GM18951 (cell line): ENCODE results near the gene TRIM7.
"Not testable (repeated sequence)": the region's sequence is repeated elsewhere in the genome, so short reads cannot be mapped to it uniquely, and the experiment has no call there.

ENCODE experiments used
- POLR2A ChIP-seq: IDR thresholded peaks from 4 replicates; pipeline ENCODE4 v1.6.1; 2011; ENCODE audit warnings: mild to moderate bottlenecking; ENCODE audit not compliant: insufficient read length, insufficient read depth; ENCODE audit errors: extremely low read depth
- in situ Hi-C: fragments of 300-500 bp; cut with MboI; formaldehyde crosslinking; loops from one replicate; pipeline ENCODE4 v1.12.0; 2022; ENCODE audit warnings: low sequenced_read_pairs, mixed read lengths, inconsistent platforms; ENCODE audit not compliant: unreplicated experiment

TRIM7 gene

GRCh38 chr5:181223729-181224389 lies 18.9 kb upstream of the TRIM7 start:
- in situ Hi-C loops = no loop called here
- no peak for TF ChIP-seq POLR2A

DNA sequence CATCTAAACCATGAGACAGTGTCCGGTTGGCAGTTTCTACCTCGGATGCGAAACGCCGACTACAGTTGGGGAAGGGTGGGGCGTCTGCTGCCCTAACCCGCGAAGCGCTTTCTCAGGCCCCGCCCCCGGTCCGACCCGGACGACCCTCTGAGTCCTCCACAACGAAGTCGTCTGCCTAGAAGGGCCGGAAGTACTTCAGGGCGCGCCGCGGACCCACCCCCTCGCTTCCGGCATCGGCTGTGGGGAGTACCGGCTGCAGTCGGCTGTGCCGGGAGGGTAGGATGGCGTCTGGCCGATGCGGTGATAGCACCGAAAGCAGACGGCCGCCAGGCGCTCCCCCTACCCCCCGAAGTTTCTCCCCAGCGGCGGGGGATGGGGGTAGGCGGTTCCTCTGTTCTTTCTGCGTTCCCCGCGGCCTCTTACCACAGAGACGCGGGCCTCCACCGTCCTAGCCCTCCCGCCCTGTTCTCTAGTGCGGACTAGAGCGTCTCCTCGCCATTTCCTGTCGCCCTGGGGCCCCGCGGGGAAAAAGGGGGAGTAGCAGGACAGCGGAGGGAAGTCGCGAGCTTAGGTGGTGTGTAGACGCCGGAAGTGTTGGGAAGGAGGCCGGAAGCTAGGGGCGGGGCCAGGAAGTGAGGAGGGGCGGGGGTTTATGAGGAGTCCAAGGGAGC lies 18.2 kb upstream of the TRIM7 start, which contains the start of gene TRIM41:
TRIM41 (plus strand) TSS at position 224 of the 671 bp plus-strand sequence. CDS start 719 bp downstream, outside the sequence.
- in situ Hi-C loops = no loop called here
- peak; percentile 93 for TF ChIP-seq POLR2A

DNA sequence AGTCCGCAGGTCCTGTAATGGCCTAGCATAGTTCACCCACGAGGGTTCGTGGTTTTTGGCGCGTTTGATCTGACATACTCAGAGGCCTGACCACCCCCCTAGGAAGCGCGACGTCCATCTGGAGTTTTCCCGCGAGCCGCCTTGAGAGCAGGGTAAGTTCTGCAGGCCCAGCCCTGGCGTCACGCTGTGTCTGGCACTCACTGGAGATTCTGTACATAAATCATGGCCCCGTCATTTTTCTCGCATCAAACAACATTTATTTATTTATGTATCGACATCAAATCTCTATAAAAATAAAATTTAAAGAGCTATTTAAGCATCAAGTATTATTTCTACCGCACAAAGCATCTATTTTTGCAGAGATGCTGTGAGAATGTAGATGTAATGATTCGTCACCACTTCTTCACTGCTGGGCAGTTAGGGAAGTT lies 17.6 kb upstream of the TRIM7 start:
- no peak for TF ChIP-seq POLR2A
- in situ Hi-C loops = no loop called here

GRCh38 chr5:181221792-181222629 lies 17.0 kb upstream of the TRIM7 start:
- in situ Hi-C loops = no loop called here
- peak; percentile 50 for TF ChIP-seq POLR2A

- in situ Hi-C loops = no loop called here
- no peak for TF ChIP-seq POLR2A
Measured at GRCh38 chr5:181221105-181221791, 16.3 kb upstream of the TRIM7 start.

DNA sequence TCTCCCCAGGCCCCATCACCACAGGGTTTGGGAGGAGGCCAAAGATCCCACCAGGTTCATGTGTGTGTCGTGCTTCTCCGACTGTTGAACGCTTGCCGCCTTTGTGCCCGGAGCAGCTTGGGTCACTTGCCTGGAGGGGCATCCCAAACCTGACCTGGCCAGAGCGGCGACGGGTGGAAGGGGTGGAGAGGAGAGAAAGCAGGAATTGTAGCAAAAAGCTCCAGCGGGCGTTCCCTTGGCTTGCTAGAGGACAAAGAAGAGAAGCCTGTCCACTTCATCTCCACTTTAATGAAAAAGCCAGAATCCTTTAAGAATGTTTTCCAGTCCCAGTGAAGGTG lies 15.2 kb upstream of the TRIM7 start:
- no peak for TF ChIP-seq POLR2A
- in situ Hi-C loops = no loop called here

GRCh38 chr5:181219262-181220177 lies 14.5 kb upstream of the TRIM7 start:
- TF ChIP-seq POLR2A = no peak
- in situ Hi-C loops = no loop called here

DNA sequence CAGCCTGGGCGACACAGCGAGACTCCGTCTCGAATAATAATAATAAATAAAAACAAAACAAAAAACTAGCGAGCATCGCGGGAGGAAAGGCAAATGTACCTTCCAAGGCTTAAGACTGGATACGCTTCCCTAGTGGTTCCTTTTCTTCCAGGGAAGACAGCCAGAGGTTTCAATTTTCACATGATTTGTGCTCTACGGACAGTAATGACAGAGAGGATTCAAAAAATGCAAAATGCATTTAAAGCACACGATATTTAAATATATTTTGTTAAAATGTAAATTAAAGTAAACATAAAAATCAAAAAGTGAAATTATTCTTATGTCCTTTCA lies 13.8 kb upstream of the TRIM7 start:
- TF ChIP-seq POLR2A = no peak
- in situ Hi-C loops = no loop called here

DNA sequence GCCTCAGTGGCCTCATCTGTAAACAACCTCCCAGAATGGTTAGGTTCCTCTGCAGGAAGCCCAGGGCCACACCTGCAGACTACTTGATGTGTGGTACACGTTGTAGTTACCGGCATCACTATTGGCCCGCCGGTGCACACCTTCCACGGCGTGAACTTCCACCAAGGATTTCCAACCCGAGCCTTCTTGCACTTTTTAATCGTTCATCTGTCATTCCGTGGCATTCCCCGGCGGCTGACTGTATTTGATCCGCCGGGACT lies 12.7 kb upstream of the TRIM7 start:
- no peak for TF ChIP-seq POLR2A
- in situ Hi-C loops = no loop called here

DNA sequence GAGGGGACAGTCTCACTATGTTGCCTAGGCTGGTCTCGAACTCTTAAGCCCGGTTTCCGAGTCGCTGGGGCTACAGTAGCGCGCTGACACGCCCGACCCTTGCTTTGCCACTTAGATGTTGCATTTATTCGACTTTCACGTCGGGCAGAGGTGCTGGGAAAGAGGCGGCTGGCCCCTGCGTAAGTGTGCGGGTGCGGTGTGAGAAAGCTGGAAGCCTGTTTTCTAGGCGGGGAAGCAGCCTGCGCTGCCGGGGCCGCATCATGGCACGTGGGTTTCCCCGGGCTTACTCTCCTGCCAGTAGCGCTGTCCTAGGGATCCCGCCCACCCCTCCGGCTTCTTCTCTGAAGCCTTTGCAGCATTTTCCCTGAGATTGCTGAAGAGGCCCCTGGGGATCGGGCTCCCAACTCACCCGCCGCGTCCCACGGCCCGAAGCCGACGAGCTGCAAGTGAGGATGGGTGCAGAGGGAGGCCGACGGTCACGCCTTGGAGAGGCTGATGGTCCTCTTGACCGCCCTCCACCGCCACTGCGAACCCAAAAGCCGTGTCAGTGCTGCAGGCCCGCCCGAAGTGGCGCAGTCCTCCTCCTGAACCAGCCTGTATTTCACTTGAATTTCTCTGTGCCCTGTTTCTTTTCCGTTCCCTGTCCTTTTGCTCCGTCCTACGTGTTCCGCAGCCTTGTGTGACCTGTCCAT lies 12.3 kb upstream of the TRIM7 start:
- in situ Hi-C loops = no loop called here
- no peak for TF ChIP-seq POLR2A

GRCh38 chr5:181215997-181216989 lies 11.3 kb upstream of the TRIM7 start:
- no peak for TF ChIP-seq POLR2A
- in situ Hi-C loops = no loop called here

DNA sequence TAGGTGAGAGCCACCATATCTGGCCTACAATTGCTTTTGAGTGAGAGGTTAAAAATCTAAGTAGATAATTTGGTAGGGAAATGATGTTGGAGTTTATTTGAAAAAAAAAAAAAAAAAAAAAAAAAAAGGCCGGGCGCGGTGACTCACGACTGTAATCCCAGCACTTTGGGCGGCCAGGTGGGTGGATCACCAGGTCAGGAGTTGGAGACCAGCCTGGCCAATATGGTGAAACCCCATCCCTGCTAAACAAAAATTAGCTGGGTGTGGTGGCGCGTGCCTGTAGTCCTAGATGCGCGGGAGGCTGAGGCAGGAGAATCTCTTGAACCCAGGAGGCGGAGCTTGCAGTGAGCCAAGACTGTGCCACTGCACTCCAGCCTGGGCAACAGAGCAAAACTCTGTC lies 9.3 kb upstream of the TRIM7 start:
- in situ Hi-C loops = not testable (repeated sequence)
